UCSD-AML1 (cell line): Measurements from ENCODE around the gene TRIM14.
"Not testable (repeated sequence)": the region's sequence is repeated elsewhere in the genome, so short reads cannot be mapped to it uniquely, and the experiment has no call there.

Experiments used
- DNase-seq: peaks from one replicate; lab custom pipeline; 2025; ENCODE audit not compliant: unreplicated experiment; lab: John Stamatoyannopoulos, UW

The TRIM14 gene

DNA sequence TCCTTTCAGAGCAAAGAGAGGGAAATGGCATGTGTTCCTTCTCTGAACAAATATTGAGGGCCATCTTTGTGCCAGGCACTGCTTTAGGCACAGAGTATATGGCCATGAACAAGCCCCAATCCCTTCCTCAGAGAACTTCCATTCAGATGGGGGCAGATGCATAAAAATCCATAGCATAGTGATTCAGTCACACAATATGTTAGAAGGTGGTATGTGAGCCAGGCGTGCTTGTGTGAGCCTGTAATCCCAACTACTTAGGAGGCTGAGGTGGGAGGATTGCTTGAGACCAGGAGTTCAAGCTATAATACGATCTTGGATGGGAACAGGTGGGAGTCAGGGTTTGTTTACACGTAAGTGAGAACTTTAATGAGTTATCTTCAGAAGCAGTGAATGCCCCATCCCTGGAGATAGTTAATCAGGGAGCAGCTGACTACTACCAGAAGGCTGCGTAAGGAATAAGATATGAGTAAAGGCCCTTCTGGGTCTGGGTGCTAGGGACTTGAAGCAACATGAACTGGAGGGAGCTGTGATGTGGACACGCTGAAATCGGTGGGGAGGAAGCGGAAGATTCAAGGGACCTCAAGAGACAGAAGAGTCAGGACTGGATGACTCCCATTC is 35.3 kb downstream of the TRIM14 start:
- no peak for DNase-seq

DNA sequence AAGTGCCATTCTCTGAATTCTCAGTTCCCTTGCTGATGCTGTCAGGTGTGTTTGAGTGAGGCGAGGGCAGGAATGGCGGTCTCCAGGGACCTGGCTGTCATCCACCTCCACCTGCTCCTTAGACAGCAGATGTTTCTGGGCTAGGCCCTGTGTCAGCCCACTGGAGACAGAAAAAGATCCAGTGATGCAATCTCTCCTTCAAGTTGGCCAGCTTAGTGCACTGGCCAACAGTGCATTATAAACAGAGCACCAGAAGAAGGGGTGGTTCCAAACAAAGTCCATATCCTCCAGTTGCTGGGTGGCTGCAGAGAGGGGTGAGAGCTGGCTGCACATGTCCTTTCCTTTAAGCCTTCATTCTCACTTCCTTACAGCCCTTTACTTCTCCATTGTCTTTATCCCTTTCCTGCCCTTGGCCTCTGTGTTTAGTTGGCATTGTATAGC is 35.9 kb downstream of the TRIM14 start:
- no peak for DNase-seq

DNA sequence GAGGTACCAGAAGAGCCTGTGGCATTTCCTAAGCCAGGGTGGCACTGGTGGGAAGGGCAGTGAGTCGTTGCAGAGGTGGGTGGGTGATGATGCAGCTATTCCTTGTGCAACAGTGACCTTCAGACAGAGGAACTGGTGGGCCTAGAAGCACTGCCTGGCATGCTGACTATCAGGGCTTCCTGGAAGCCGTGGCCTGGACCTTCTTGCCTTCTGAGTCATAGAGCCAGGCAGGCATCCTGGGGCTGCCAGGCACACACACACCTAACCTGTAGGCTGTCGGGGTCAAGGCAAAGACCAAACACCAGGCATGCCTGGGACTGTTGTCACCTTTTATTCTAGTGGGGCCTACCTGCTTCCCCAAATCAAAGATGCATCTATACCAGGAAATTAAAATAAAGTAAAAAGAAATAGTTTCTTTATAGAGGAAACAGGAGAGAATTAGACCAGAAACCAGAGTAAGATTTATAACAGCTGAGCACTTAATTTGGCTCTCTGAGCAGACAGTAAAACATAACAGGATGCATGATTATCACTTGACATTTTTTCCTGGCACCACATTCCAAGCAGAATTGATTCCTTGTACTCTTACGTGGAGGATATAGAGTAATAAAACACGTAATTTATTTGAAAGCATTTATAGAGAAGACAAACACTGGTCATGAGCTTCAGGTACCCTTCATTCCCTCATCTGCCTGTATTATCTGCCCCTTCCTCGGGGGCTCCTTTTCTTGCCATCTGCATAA is 37.4 kb downstream of the TRIM14 start:
- no peak for DNase-seq

DNA sequence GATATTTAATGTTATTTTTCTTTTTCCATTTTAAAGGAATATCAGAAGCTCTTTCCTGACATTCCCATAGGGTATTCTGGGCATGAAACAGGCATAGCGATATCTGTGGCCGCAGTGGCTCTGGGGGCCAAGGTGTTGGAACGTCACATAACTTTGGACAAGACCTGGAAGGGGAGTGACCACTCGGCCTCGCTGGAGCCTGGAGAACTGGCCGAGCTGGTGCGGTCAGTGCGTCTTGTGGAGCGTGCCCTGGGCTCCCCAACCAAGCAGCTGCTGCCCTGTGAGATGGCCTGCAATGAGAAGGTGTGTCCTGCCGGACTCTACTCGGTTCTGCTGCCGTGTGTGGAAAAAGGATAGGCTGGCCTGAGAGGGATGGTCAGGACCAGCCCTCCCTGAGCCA is 38.2 kb downstream of the TRIM14 start:
- no peak for DNase-seq

DNA sequence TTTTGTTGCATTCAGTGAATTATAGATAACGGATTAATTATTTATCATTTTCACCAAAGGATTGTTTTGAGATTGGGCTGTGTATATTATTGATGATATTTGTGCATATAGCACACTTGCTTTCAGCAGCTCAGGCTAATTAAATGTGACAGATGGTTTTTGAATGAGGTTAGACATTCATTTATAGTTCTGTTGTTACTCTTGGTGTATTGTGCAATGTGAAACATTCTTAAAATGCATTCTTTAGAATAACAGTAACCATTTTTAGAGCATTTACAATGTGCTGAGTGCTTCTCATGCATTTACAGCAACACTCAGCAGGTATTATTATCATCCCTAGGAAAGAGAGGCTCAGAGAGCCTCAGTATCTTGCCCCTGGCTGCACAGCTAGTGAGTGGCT is 38.7 kb downstream of the TRIM14 start:
- no peak for DNase-seq

DNA sequence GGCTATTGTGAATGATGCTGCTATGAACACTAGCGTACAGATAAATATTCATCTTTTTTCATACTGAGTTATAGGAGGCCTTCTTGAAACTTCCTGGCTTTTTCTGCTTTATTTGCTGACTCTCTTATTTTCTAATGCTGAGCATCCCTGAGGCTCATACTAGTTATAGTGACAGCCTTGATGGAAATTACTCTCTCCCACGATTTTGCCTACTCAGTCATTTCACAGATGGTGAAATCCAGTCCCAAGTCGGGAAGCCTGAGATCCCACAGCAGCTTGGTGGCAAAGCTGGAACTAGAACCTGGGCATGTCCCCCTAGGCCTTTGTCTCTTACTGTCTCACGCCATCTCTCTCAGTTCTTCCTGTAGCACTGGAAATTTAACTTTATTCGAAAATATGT is 40.1 kb downstream of the TRIM14 start:
- DNase-seq: no peak

DNA sequence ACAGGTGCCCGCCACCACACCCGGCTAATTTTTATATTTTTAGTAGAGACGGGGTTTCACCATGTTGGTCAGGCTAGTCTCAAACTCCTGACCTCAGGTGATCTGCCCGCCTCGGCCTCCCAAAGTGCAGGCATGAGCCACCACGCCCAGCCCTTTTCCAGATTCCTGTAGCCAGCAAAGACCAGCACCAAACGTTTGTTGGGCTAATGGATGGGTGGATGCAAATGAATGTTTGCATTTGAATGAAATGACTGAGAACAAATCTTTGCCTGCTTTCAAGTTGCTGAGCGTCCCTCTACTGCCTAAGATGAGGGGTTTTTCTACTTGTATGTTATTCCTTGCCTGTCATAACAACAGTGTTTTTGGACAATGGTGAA is 42.5 kb downstream of the TRIM14 start:
- not testable (repeated sequence) for DNase-seq

DNA sequence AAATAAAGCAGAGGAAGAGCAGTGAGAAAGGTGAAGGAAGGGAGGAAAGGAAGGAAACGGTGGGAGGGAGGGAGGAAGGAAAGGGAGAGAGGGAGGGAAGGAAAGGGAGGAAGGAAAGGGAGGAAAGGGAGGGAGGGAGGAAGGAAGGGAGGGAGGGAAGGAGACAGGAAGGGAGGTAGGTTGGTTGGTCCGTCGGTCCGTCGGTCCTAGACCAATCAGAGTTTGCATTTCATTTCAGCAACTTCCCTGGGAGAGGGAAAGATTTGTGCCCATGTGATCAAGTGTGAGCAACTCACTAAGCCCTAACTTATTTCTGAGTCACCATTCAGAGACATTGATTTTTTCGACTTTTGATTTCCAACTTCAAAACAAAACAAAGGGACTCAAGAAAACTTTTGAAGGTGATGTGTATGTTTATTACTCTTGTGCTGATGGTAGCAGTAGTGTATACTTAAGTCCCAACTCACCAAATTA is 43.7 kb downstream of the TRIM14 start:
- DNase-seq: no peak

DNA sequence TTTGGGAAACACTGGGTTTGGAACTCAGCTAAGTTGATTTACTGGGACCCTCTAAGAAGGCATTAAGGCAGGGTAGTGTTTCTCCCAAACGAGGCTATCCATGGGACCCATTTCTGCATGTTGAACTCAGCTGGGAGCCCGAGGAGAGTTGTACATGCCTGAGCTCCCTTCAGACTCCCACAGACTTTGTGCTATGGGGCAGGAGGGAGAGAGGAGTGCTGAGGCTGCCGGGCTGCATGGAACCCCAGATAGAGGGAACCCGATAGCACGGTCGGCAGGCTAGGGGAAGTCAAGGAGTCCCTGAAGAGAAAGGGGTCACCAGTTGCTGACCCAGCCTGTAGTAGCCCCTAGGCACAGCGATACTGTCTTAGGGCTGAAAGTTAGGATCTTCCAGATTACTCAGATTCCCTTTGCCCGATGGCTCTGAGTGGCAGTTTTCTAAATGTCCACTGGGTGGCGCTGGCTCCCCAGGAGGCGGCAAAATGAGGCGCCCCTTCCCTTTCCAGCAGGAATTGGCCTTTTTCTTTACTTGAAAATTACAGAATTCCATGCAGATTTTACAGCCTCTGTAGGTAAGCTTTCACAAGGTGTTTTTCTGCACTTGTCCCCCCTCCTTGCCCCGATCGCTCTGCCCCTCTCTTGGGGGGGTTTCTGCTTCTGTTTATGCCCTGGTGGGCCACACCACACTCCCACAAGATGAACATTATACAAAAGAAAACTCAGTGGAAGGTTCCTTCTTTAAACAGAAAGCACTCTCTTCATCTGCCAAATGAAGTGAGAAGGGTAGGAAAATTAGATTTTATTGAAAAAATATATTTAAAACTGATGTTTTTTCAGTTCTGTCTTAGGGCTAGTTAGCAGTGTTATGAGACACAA is 44.7 kb downstream of the TRIM14 start:
- DNase-seq: peak; percentile 57

DNA sequence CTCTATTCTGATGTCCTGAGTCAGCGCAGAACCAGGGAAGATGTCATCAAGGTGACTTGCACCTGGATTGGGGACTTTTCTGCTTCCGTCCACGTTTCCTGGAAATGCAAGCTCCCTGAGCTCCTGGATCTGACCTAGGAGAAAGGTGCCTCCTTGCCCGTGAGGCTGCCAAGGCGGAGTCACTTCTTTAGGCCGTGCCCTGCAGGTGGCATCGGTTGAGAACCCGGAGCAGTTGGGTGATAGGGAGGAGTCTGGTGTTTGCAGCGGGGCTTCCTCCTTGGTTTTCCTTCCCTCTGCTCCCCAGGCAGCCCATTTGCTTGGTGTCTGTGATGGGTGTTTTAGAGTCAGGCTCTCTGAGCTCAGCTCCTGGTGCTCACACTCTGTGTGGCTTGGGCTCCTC is 47.3 kb downstream of the TRIM14 start:
- no peak for DNase-seq

DNA sequence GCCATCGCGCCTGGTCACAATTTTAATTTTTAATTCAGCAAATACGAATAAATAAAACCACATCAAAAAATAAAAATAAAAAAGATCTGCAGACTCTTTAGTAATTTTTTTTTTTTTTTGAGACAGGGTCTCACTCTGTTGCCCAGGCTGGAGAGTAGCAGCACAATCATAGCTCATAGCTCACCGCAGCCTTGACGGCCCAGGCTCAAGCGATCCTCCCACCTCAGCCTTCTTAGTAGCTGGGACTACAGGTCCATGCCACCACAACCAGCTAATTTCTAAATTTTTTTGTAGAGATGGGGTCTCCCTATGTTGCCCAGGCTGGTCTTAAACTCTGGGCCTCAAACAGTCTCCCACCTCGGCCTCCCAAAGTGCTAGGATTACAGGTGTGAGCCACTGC is 48.3 kb downstream of the TRIM14 start:
- DNase-seq: no peak

DNA sequence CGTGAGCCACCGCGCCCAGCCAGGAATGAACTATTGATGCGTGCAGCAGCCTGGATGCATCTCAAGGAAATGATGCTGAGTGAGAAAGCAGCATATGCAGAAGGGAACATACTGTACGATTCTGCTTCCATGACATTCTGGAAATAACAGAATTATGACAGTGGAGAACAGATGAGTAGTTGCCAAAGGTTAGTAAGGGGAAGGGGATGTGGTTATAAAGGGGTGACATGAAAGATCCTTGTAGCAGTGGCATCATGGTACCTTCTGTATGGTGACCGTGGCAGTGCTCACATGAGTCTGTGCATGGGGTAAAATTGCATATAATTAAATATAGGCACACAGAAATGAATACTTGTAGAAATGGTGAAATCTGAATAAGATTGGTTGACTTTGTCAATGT is 49.5 kb downstream of the TRIM14 start:
- DNase-seq: no peak

DNA sequence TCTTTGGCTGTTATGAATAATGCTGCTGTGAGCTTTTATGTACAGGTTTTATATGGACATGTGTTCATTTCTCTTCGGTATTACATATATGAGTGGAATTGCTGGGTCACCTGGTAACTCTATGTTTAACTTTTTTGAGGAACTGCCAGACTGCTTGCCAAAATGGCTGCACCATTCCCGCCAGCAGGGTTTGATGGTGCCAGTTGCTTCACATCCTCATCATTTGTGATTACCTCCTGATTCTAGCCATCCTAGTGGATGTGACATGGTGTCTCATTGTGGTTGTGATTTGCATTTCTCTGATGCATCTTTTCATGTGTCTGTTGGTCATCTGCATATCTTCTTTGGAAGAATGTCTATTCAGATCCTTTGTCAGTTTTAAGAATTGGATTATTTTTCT is 51.8 kb downstream of the TRIM14 start:
- no peak for DNase-seq

DNA sequence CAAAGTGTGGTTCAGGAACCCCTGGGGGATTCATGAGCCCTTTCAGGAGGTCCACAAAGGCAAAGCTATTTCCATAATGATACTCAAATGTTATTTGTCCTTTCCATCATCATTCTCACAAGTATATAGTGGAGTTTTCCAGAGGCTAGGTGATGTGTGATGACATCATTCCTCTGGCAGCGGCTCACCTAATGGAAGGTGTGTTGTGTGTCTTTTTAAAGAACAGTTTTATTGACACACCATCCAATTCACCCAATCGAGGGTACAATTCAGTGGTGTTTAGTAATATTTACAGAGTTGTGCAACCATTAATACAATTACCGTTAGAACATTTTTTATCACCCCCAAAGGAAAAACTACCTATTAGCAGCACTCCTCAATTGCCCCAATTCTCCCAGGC is 52.8 kb downstream of the TRIM14 start:
- no peak for DNase-seq

DNA sequence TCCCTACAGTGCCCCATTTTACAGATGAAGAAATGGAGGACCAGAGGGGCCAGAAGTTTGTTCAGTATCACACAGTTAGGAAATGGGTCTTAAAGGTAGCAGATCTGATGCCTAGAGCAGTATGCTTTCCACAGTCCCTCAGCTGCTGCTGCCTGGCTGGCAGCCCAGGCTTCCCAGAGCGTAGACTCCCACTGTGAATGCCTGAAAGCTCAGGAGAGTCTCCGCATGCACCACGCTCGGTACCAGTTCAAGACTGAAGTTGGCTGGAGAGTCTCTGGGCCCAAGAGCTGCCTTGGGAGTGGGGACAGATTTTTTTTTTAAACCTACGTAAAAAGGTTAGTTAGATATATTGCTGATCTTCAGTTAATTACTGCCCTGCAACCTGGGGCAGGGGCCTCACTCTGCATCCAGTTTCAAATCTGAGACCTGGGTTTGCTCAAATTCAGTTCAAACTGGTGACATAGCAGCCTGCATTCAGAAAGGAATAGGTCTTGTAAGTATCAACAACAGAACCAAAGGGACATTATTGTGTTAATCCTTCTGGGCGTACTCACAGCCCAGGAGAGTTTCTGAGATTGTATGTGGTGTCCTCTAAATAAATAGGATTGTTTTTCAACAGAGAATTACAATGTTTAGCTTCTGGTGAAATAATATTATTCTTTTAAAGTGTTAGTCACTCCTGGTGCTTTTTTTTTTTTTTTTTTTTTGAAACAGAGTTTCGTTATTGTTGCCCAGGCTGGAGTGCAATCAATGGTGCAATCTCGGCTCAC is 54.2 kb downstream of the TRIM14 start:
- DNase-seq: no peak

DNA sequence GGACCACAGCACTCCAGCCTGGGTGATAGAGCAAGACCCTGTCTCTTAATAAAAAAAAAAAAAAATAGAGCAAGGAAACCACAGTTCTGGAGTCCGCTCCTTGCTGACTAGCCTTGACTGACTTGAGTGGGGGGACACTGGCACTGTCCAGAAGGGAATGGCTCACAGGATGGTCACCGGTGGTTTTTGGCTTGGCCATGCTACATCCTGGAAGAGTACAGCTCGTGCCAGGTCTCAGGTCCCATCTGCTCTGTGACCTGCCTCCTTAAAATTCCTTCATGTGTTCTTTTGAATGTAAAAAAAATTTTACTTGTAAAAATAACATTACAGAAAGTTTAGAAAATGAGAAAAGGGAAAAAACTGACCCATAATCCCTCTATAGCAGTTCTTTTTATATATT is 56.9 kb downstream of the TRIM14 start:
- DNase-seq: no peak

DNA sequence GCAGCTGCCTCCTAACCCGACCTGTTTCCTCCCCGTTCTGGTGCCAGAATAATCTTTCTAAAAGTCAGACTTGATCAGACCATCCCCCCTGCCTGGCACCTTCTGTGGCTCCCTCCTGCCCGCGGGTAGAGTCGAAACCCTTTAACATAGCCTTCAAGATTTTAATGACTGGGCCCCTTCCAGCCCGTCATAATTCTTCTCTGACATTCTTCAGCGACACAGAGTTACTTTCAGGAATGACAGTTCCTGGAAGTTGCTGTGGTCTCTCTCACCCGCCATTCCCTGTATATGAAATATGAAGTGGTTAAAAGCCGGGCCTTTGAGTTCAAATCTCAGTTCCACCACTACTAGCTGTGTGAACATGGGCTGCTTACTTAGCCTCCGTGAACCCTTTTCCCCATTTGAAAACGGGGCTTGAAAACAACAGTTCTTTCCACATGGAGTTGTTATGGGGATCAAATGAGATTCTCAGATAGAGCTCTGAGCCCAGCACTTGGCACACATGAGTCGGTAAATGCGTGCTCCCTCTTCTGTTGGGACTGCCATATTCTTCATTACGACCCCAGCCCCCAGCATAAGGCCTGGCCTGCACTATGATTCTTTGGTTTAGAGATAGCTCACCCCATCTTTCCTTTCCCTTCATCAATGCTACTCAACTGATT is 61.8 kb downstream of the TRIM14 start:
- DNase-seq: no peak

DNA sequence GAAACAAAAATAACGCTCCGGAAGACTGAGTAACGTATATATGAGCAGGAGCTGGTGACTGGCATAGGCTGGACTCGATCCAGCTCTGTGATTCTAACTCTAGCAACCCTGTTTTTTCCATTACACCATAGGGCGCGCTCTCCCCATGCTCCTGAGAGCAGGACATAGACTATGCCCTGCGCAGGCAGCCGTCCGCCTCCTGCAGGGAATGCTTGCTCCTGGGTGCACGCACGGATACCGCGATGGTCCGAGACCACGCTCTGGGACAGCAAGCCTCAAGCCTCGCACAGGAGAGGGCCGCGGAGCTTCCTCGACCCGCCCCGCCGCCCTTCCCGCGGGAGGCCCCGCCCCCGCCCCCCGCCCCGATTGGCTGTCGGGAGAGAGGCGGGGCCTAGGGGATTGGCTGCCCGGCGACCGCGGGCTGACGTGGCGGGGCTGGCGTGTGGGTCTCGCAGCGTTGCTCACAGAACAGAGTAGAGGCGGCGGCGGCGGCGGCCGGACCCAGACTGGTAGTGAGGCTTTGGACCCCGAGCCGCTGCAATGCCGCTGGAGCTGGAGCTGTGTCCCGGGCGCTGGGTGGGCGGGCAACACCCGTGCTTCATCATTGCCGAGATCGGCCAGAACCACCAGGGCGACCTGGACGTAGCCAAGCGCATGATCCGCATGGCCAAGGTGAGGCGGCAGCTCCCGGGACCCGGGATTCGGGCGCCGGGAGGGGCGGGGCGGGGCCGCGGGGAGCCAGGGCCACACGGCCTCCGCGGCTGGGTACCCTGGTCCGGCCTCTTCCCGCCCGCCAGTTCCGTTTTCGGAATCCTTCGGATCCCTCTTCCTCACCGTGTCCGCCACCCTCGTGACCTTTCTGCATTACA is 62.5 kb downstream of the TRIM14 start, which contains the start of gene NANS:
Gene NANS (plus strand): TSS at position 464 of the 869 bp plus-strand sequence. CDS start 77 bp downstream, at position 541.
- DNase-seq: peak; percentile 94

DNA sequence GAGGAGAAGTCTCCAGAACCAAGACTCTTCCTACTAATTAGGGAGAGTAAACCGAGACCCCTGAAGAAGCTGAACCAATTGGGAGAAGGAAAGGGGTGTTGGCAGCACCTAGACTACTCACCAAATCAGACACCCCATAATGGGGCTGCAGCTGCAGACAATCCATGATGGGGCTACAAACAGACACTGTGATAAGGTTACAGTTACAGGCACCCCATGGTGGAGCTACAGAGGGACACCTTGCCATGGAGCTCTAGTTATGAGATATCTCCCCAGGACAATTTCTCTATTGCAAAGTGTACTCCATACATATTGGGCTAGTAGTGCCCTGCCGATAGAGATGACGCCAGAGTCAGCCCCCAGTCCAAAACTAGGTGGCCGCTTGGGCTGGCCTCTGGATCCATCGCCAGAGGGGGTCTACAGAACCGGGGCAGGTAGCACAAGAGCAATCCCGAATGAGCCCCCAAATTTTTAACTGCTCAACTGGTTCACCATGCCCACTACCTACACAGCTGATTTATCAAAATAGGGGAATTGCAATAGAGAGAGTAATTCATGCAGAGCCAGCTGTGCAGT is 64.6 kb downstream of the TRIM14 start:
- no peak for DNase-seq
